OCI-LY3 (cell line): Measurements from ENCODE around the gene MDFIC2.

Experiments used
- EZH2phosphoT487 ChIP-seq: fragments of 200-600 bp; shearing (Covaris generic); IDR thresholded peaks from 2 replicates; pipeline ENCODE4 v1.6.1; 2018; ENCODE audit warnings: antibody characterized with exemption, mixed run types, low read depth
- TF ChIP-seq, protein P1 (sequence below): fragments of 200-600, 300-600 bp; sonication (generic); IDR thresholded peaks from 2 replicates; pipeline ENCODE4 v1.5.1; 2014; ENCODE audit warnings: antibody characterized with exemption, low read length, low read depth

- TF ChIP-seq, protein P1, sequence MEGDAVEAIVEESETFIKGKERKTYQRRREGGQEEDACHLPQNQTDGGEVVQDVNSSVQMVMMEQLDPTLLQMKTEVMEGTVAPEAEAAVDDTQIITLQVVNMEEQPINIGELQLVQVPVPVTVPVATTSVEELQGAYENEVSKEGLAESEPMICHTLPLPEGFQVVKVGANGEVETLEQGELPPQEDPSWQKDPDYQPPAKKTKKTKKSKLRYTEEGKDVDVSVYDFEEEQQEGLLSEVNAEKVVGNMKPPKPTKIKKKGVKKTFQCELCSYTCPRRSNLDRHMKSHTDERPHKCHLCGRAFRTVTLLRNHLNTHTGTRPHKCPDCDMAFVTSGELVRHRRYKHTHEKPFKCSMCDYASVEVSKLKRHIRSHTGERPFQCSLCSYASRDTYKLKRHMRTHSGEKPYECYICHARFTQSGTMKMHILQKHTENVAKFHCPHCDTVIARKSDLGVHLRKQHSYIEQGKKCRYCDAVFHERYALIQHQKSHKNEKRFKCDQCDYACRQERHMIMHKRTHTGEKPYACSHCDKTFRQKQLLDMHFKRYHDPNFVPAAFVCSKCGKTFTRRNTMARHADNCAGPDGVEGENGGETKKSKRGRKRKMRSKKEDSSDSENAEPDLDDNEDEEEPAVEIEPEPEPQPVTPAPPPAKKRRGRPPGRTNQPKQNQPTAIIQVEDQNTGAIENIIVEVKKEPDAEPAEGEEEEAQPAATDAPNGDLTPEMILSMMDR = no peak
- no peak for TF ChIP-seq EZH2phosphoT487
These were observed 126.2 kb downstream of the MDFIC2 start for GRCh38 chr3:70186221-70186620.
